GM08714 (cell line): ENCODE data around the gene LRRC66.

Experiments used
- H3K4me3 ChIP-seq: fragments of 200-500 bp; sonication (Bioruptor generic); 2 replicates; pipeline ENCODE4 v1.5.1; 2014; ENCODE audit warnings: mild to moderate bottlenecking, low read length, inconsistent platforms
- ZNF274 ChIP-seq: IDR thresholded peaks from 2 replicates; pipeline ENCODE4 v1.6.1; 2012; ENCODE audit warnings: mild to moderate bottlenecking, low read depth, low read length

Gene LRRC66

DNA sequence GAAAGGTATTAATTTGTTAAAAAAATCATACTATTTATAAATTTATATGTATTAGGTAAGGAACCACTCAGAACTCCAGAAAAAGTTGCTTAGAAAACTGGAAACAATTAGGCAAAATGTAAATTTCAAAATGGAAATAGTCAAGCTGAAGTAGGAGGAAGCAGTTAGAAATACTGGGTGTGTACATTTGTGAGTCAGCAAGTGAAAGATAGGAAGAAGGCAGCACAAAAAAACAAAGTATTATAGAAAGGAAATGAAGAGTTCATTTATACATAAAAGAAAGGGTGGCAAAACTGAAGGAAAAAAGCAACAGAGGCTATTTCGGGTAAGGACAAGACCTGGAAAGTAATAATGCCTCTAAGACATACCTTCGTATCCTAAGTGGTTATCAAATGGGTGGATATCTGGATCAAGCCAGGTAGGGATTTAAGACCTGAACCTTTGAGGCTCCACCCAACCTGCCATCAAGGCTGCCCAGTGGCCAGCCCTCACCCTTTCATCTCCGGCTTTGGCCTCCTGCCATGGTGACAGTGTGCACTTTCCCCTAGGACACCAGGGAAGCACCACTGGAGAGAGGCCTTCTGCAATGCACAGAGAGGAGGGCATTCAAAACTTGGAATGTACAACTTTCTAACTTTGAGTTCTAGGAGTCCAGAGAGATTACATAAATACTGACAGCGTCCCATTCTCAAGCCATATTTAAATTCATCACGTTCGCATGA lies at the start of gene LRRC66:
TSS of gene LRRC66 (minus strand) at position 428 of the 722 bp plus-strand sequence. CDS start 2,750 bp downstream, outside the sequence.
- no peak within 1 kb of the TSS for H3K4me3 ChIP-seq
- TF ChIP-seq ZNF274: no peak

- no peak overlapping the region for H3K4me3 ChIP-seq
- TF ChIP-seq ZNF274: no peak
Observed at GRCh38 chr4:52069571-52069970, 49.4 kb upstream of the LRRC66 start.

DNA sequence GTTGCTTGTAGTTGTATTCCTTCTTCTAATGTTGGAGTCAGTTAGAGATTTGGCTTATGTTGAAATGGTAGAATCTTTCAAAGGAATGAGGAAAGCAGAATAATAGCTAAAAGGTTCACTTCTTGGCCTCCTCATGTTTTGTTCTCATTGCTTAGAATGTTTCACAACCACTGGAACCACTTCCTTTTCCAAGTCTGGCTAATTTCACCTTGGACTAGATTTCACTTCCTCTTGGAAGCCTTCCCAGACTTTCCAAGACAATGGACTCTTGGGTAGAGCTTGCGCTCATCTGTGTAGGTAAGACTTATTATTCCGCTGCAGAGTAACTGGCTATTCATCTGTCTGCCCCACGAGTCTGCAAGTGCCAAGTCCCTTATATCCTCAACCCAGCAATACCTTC lies 39.2 kb upstream of the LRRC66 start:
- no peak overlapping the region for H3K4me3 ChIP-seq
- TF ChIP-seq ZNF274: no peak

- no peak overlapping the region for H3K4me3 ChIP-seq
- TF ChIP-seq ZNF274: no peak
Observed at GRCh38 chr4:52058275-52058674, 38.1 kb upstream of the LRRC66 start.

DNA sequence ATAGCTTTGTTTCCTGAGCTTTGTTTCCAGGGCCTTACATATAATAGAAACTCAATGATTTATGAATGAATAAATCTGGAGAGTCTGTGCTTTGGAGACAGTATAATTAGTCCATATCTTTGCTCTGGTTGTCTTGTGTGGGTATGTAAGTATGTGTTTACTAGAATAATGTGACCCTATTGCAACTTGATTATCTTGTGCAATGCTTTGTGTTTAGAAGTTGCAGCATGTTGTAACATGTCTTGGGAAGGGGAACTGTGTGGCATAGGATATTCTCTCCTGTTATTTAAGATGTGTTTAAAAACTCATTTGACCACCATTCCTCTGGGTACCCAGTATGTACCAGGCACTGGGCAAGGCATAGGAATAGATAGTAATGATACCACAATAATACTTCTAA lies 37.0 kb upstream of the LRRC66 start:
- TF ChIP-seq ZNF274: no peak
- H3K4me3 ChIP-seq: no peak overlapping the region

GRCh38 chr4:52054254-52054653 lies 34.1 kb upstream of the LRRC66 start:
- H3K4me3 ChIP-seq: no peak overlapping the region
- no peak for TF ChIP-seq ZNF274

DNA sequence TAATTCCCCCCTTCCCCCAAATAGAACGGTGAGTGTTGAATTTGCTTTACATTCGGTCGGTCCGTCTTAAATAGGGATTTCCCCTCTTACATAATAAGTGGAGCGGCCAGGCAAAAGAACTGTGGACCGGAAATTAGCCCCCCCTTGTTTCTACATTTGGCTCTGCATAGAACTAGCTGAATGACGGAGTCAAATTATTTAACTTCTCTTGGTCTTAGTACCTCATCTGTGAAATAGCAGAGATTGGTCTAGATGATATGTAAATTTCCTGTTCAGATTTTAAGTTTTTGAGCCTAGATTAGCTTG lies 32.3 kb upstream of the LRRC66 start:
- peak overlapping the region; percentile 66 for H3K4me3 ChIP-seq
- TF ChIP-seq ZNF274: no peak

- peak overlapping the region; percentile 66 for H3K4me3 ChIP-seq
- no peak for TF ChIP-seq ZNF274
Observed at GRCh38 chr4:52051615-52052474, 31.7 kb upstream of the LRRC66 start.

DNA sequence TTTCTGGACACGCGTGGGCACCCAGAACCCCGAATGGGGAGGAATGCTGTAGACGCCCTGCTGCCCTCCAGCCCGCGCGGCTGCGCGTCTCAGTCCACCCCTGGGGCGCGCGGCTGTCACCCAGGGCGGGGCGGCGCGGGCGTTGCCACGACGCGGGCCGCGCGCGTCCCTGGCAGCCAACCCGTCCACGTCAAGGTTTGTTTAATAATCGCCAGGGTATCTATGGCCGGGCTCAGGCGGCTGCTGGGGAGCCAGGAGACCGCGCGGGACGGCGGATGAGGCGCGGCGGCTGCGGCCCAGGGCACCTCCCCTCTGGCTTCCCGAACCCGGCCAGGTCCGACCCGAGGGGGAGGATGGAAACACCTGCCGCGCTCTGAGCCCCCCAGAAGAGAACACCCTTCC lies 31.1 kb upstream of the LRRC66 start, which contains the start of gene SPATA18:
TSS of gene SPATA18 (plus strand) at position 92 of the 402 bp plus-strand sequence. CDS start 401 bp downstream, outside the sequence.
- TF ChIP-seq ZNF274: no peak
- H3K4me3 ChIP-seq: peak within 1 kb of the TSS; percentile 66

- H3K4me3 ChIP-seq: no peak overlapping the region
- no peak for TF ChIP-seq ZNF274
Observed at GRCh38 chr4:52049266-52049665, 29.1 kb upstream of the LRRC66 start.

- TF ChIP-seq ZNF274: no peak
- H3K4me3 ChIP-seq: no peak overlapping the region
Observed at GRCh38 chr4:52045028-52045427, 24.9 kb upstream of the LRRC66 start.

GRCh38 chr4:52038103-52038912 lies 18.1 kb upstream of the LRRC66 start, which contains the start of gene SGCB:
TSS of gene SGCB (minus strand) at chr4:52038299. CDS start at chr4:52038259, 40 bp downstream.
- TF ChIP-seq ZNF274: no peak

GRCh38 chr4:52037689-52038102 lies 17.5 kb upstream of the LRRC66 start:
- H3K4me3 ChIP-seq: peak overlapping the region; percentile 91
- TF ChIP-seq ZNF274: no peak

More at GRCh38 chr4:52038103-52038912, 18.1 kb upstream of the LRRC66 start, which contains the start of gene SGCB:
- peak within 1 kb of the TSS; percentile 91 for H3K4me3 ChIP-seq
